Mesendoderm (in vitro differentiated cells): ENCODE measurements around the gene PDK2.
A peak's percentile ranks its signal among the peaks of the same experiment; 100 is the strongest.

Source experiments
- DNase-seq: peaks from one replicate; pipeline ENCODE4 v3.0.0; 2013
- H2AK5ac ChIP-seq: 2 replicates; pipeline ENCODE4 v1.6.1; 2013; ENCODE audit warnings: low read length, inconsistent platforms
- H2BK120ac ChIP-seq: 2 replicates; pipeline ENCODE4 v1.6.1; 2013; ENCODE audit warnings: low read depth, mild to moderate bottlenecking, low read length, moderate library complexity, mixed read lengths
- H2BK15ac ChIP-seq: replicated peaks from 2 replicates; pipeline ENCODE4 v1.6.1; 2013; ENCODE audit warnings: low read depth, mild to moderate bottlenecking, moderate library complexity
- H2BK5ac ChIP-seq: 2 replicates; pipeline ENCODE4 v1.6.1; 2013; ENCODE audit warnings: low read length, inconsistent platforms
- H3K18ac ChIP-seq: 2 replicates; pipeline ENCODE4 v1.6.1; 2013; ENCODE audit warnings: mild to moderate bottlenecking, low read length, mixed read lengths
- H3K23ac ChIP-seq: one replicate; pipeline ENCODE4 v1.6.1; 2013; ENCODE audit warnings: low read length
- H3K27ac ChIP-seq: 2 replicates; pipeline ENCODE4 v1.5.1; 2013; ENCODE audit warnings: low read depth, mild to moderate bottlenecking, inconsistent platforms, low read length, moderate library complexity
- H3K27me3 ChIP-seq: 2 replicates; pipeline ENCODE4 v1.6.1; 2013; ENCODE audit warnings: low read length, control low read depth, mild to moderate bottlenecking, inconsistent platforms; ENCODE audit not compliant: insufficient read depth, poor library complexity
- H3K36me3 ChIP-seq: 2 replicates; pipeline ENCODE4 v1.6.1; 2013; ENCODE audit warnings: low read length, inconsistent platforms; ENCODE audit not compliant: control insufficient read depth, insufficient read depth
- H3K4ac ChIP-seq: one replicate; pipeline ENCODE4 v1.6.1; 2013; ENCODE audit warnings: low read depth, mild to moderate bottlenecking, low read length, moderate library complexity
- H3K4me1 ChIP-seq: 2 replicates; pipeline ENCODE4 v1.6.1; 2013; ENCODE audit warnings: low read depth, low read length, inconsistent platforms; ENCODE audit not compliant: control insufficient read depth
- H3K4me2 ChIP-seq: 2 replicates; pipeline ENCODE4 v1.6.1; 2013; ENCODE audit warnings: low read length
- H3K4me3 ChIP-seq: 2 replicates; pipeline ENCODE4 v1.5.1; 2013; ENCODE audit warnings: mild to moderate bottlenecking, low read length
- H3K56ac ChIP-seq: one replicate; pipeline ENCODE4 v1.6.1; 2013; ENCODE audit warnings: low read length
- H3K79me1 ChIP-seq: 2 replicates; pipeline ENCODE4 v1.6.1; 2013; ENCODE audit warnings: low read length, inconsistent platforms
- H3K79me2 ChIP-seq: 2 replicates; pipeline ENCODE4 v1.6.1; 2013; ENCODE audit warnings: mild to moderate bottlenecking, low read length; ENCODE audit not compliant: control insufficient read depth, insufficient read depth
- H3K9ac ChIP-seq: 2 replicates; pipeline ENCODE4 v1.6.1; 2013; ENCODE audit warnings: low read length, inconsistent platforms
- H4K5ac ChIP-seq: one replicate; pipeline ENCODE4 v1.6.1; 2013; ENCODE audit warnings: low read length
- H4K8ac ChIP-seq: one replicate; pipeline ENCODE4 v1.6.1; 2013; ENCODE audit warnings: low read depth, mild to moderate bottlenecking, control low read depth, low read length, moderate library complexity
- WGBS: extraction: QIAGEN DNeasy Blood & Tissue Kit; methylation state at CpG from one replicate; pipeline ENCODE4 v1.1.7; 2013; ENCODE audit warnings: low lambda C conversion rate, missing lambda C conversion rate; ENCODE audit not compliant: insufficient coverage; ENCODE audit errors: extremely low coverage; 5-methylcytosine and 5-hydroxymethylcytosine counted together

The PDK2 gene

GRCh38 chr17:50081757-50082156, 13.4 kb upstream of the PDK2 start:
- no peak for DNase-seq
- Histone ChIP-seq H4K8ac (no peak overlapping the region), H3K4ac (no peak overlapping the region), H3K27me3 (no peaks in the 10 kb centered on the region), H3K79me1 (no peaks in the 10 kb centered on the region), H2BK120ac (no peak overlapping the region), H3K79me2 (no peaks in the 10 kb centered on the region), H3K23ac (no peak overlapping the region), H2BK15ac (no peak overlapping the region), H3K4me1 (no peaks in the 10 kb centered on the region), H2AK5ac (no peak overlapping the region), H3K4me3 (no peak overlapping the region), H3K4me2 (no peak overlapping the region), H3K36me3 (no peaks in the 10 kb centered on the region), H2BK5ac (no peak overlapping the region), H4K5ac (no peak overlapping the region), H3K9ac (no peak overlapping the region), H3K27ac (no peak overlapping the region), H3K56ac (no peak overlapping the region), H3K18ac (no peak overlapping the region)
- WGBS, result no CpG with 5 or more reads among the region's 5 CpGs

- WGBS, result no CpG with 5 or more reads among the region's 10 CpGs
Measured at GRCh38 chr17:50087246-50087911, 7.8 kb upstream of the PDK2 start.

DNA sequence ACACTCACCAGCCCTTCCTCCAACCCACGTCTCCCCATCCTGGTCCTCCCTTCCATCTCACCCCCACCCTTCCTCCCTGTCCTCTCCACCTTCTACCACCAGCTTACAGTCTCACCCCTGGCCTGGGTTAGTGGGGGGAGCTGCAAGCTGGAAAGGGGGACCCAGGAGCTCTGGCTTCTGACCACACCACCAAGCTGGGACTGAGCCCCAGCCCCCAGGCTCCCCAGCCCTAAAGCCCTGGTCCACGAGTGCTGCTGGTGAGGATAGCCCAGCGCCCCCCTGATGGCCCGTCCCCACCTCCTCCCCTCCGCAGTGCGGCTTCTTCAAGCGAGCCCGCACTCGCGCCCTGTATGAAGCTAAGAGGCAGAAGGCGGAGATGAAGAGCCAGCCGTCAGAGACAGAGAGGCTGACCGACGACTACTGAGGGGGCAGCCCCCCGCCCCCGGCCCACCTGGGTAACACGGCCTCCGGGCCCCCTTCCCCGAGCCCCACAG, 7.2 kb upstream of the PDK2 start:
- no CpG with 5 or more reads among the region's 19 CpGs for WGBS
- H3K9ac ChIP-seq, result no peak overlapping the region
- H3K23ac ChIP-seq, result no peak overlapping the region
- H2BK15ac ChIP-seq, result no peak overlapping the region
- H3K4me3 ChIP-seq, result no peak overlapping the region
- no peaks in the 10 kb centered on the region for H3K36me3 ChIP-seq
- no peak overlapping the region for H2BK120ac ChIP-seq
- no peaks in the 10 kb centered on the region for H3K79me2 ChIP-seq
- H4K8ac ChIP-seq, result no peak overlapping the region
- no peak overlapping the region for H4K5ac ChIP-seq
- H3K79me1 ChIP-seq, result no peaks in the 10 kb centered on the region
- no peak overlapping the region for H3K18ac ChIP-seq
- H3K27me3 ChIP-seq, result no peaks in the 10 kb centered on the region
- H3K4me1 ChIP-seq, result no peaks in the 10 kb centered on the region
- no peak overlapping the region for H2AK5ac ChIP-seq
- no peak overlapping the region for H3K56ac ChIP-seq
- no peak overlapping the region for H2BK5ac ChIP-seq
- H3K4me2 ChIP-seq, result no peak overlapping the region
- DNase-seq, result no peak
- no peak overlapping the region for H3K4ac ChIP-seq
- H3K27ac ChIP-seq, result no peak overlapping the region

More at GRCh38 chr17:50087246-50087911, 7.8 kb upstream of the PDK2 start:
- Histone ChIP-seq H3K9ac (no peak overlapping the region), H3K79me1 (no peaks in the 10 kb centered on the region), H3K56ac (no peak overlapping the region), H2BK120ac (no peak overlapping the region), H3K18ac (no peak overlapping the region), H3K4me1 (no peaks in the 10 kb centered on the region), H3K4me2 (no peak overlapping the region), H2BK15ac (no peak overlapping the region), H3K79me2 (no peaks in the 10 kb centered on the region), H3K27ac (no peak overlapping the region), H3K27me3 (no peaks in the 10 kb centered on the region), H3K4ac (no peak overlapping the region), H3K23ac (no peak overlapping the region), H4K5ac (no peak overlapping the region), H3K36me3 (no peaks in the 10 kb centered on the region), H4K8ac (no peak overlapping the region), H2BK5ac (no peak overlapping the region), H3K4me3 (no peak overlapping the region), H2AK5ac (no peak overlapping the region)
- DNase-seq, result peak; percentile 90

DNA sequence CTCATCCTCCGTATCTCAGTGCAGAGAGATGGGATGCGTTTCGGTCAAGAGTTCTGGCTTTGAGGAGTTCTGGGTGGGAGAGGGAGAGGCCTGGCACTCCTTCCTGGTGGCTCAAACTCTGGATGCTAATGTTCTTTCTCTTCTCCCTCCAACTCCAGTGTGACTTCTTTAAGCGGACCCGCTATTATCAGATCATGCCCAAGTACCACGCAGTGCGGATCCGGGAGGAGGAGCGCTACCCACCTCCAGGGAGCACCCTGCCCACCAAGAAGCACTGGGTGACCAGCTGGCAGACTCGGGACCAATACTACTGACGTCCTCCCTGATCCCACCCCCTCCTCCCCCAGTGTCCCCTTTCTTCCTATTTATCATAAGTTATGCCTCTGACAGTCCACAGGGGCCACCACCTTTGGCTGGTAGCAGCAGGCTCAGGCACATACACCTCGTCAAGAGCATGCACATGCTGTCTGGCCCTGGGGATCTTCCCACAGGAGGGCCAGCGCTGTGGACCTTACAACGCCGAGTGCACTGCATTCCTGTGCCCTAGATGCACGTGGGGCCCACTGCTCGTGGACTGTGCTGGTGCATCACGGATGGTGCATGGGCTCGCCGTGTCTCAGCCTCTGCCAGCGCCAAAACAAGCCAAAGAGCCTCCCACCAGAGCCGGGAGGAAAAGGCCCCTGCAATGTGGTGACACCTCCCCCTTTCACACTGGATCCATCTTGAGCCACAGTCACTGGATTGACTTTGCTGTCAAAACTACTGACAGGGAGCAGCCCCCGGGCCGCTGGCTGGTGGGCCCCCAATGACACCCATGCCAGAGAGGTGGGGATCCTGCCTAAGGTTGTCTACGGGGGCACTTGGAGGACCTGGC, 6.0 kb upstream of the PDK2 start:
- no peak overlapping the region for H3K27ac ChIP-seq
- H3K9ac ChIP-seq, result no peak overlapping the region
- H3K79me1 ChIP-seq, result no peaks in the 10 kb centered on the region
- H3K4me1 ChIP-seq, result no peaks in the 10 kb centered on the region
- H2BK120ac ChIP-seq, result no peak overlapping the region
- DNase-seq, result no peak
- no peaks in the 10 kb centered on the region for H3K27me3 ChIP-seq
- no peak overlapping the region for H3K18ac ChIP-seq
- no peak overlapping the region for H2BK15ac ChIP-seq
- no peaks in the 10 kb centered on the region for H3K79me2 ChIP-seq
- H4K5ac ChIP-seq, result no peak overlapping the region
- H3K56ac ChIP-seq, result no peak overlapping the region
- H2AK5ac ChIP-seq, result no peak overlapping the region
- no peaks in the 10 kb centered on the region for H3K36me3 ChIP-seq
- no peak overlapping the region for H3K4me3 ChIP-seq
- H3K4ac ChIP-seq, result no peak overlapping the region
- H3K23ac ChIP-seq, result no peak overlapping the region
- no peak overlapping the region for H3K4me2 ChIP-seq
- no peak overlapping the region for H2BK5ac ChIP-seq
- WGBS, result no CpG with 5 or more reads among the region's 25 CpGs
- no peak overlapping the region for H4K8ac ChIP-seq

DNA sequence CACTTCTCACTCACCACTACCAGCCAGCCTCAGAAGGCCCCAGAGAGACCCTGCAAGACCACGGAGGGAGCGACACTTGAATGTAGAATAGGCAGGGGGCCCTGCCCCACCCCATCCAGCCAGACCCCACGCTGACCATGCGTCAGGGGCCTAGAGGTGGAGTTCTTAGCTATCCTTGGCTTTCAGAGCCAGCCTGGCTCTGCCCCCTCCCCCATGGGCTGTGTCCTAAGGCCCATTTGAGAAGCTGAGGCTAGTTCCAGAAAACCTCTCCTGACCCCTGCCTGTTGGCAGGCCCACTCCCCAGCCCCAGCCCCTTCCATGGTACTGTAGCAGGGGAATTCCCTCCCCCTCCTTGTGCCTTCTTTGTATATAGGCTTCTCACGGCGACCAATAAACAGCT, 5.1 kb upstream of the PDK2 start:
- no peak overlapping the region for H2BK5ac ChIP-seq
- no peak overlapping the region for H4K8ac ChIP-seq
- H3K79me2 ChIP-seq, result no peaks in the 10 kb centered on the region
- H2BK120ac ChIP-seq, result no peak overlapping the region
- no peaks in the 10 kb centered on the region for H3K79me1 ChIP-seq
- no peak overlapping the region for H3K56ac ChIP-seq
- no peaks in the 10 kb centered on the region for H3K36me3 ChIP-seq
- H4K5ac ChIP-seq, result no peak overlapping the region
- no peak overlapping the region for H2AK5ac ChIP-seq
- H3K9ac ChIP-seq, result no peak overlapping the region
- H3K27ac ChIP-seq, result no peak overlapping the region
- H2BK15ac ChIP-seq, result no peak overlapping the region
- no peaks in the 10 kb centered on the region for H3K27me3 ChIP-seq
- H3K23ac ChIP-seq, result no peak overlapping the region
- no peak overlapping the region for H3K4ac ChIP-seq
- no peak for DNase-seq
- H3K4me2 ChIP-seq, result no peak overlapping the region
- no CpG with 5 or more reads among the region's 6 CpGs for WGBS
- no peak overlapping the region for H3K4me3 ChIP-seq
- H3K4me1 ChIP-seq, result no peaks in the 10 kb centered on the region
- no peak overlapping the region for H3K18ac ChIP-seq
